GM18909 (cell line): Measurements from ENCODE around the gene SCTR.

Experiments
- ATAC-seq: cut with Tn5 transposase; IDR thresholded peaks from one replicate; pipeline ENCODE4 v1.9.1; 2021; ENCODE audit warnings: mild to moderate bottlenecking; ENCODE audit not compliant: unreplicated experiment, poor library complexity

SCTR gene

GRCh38 chr2:119453972-119454593, 70.2 kb downstream of the SCTR start:
- no peak for ATAC-seq

GRCh38 chr2:119451336-119452050, 72.8 kb downstream of the SCTR start:
- ATAC-seq, result no peak

- ATAC-seq, result no peak
Observed at GRCh38 chr2:119449521-119449920, 74.8 kb downstream of the SCTR start.

DNA sequence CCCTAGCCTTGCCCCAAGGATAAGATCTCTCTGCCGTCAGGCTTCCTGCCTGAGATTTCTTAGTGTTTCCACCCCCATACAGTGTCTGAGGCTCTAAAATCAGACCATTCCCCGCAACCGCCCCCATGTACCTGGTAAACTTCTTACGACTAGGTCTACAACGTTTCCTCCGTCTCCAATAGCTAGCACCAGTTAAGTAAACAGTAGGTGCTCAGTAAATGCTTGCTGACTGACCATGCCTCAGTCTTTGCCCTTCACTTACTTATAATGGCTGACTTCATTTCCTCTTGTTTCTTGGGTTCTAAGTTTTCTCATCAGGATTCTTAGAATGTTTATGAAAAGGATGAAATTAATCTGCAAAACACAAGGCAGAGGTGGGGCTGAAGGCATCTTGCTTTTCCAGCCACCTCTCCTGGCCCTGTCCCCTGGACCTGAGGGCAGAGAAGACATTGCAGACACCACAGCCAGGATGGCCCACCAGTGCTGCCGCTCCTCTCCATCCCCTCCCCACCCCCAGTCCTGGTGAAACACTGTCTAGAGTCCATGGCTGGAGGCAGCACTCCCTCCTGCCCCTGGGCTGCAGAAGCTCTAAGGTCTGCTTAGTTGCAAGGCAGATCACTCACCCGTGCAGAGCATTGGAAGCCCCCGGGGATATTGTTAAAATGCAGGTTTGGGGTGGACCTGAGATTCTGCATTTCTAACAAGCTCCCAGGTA, 75.7 kb downstream of the SCTR start:
- ATAC-seq, result no peak

GRCh38 chr2:119446037-119446436, 78.2 kb downstream of the SCTR start:
- ATAC-seq, result no peak

GRCh38 chr2:119442850-119443249, 81.4 kb downstream of the SCTR start:
- no peak for ATAC-seq

- ATAC-seq, result no peak
Observed at GRCh38 chr2:119442226-119442619, 82.1 kb downstream of the SCTR start.

GRCh38 chr2:119441376-119442225, 82.7 kb downstream of the SCTR start:
- no peak for ATAC-seq

DNA sequence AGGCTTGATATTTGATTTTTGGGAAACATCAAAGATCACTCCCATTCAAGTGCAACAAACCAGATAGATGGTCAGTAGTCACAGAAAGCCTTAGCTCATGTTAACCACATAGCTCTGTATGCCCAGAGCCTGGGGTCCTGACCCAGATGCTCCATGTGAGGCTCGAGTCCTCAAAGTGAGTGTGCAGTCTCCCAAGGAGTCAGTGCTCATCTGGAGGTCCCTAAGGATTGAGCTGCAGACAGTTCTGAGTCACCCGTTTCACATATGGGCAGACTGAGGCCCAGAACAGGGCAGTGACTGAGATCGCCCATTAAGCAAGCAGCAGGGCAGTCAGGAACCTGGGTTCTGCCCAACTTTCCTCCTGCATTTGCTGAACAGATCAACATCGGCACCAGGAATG, 83.4 kb downstream of the SCTR start:
- no peak for ATAC-seq

DNA sequence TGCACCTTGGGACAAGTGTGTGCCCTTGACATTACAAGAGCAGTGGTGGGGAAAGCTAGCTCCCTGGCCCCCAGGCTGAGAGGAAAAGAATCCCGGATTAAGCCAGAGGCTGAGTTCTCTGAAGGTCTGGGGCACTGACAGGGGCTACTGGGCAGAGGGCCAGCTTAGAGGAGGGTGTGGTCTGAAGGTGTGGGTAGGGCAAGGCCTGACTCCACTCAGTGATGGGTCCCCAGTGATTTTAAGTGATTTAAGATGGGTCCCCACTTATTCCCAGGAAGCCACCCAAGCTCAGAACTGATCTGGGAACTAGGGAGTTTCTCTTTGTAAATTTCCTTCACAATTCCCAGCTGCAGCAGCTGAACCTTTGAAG, 83.8 kb downstream of the SCTR start:
- no peak for ATAC-seq

- ATAC-seq, result no peak
Observed at GRCh38 chr2:119439574-119440500, 84.4 kb downstream of the SCTR start.

GRCh38 chr2:119438726-119439284, 85.5 kb downstream of the SCTR start:
- ATAC-seq, result no peak

DNA sequence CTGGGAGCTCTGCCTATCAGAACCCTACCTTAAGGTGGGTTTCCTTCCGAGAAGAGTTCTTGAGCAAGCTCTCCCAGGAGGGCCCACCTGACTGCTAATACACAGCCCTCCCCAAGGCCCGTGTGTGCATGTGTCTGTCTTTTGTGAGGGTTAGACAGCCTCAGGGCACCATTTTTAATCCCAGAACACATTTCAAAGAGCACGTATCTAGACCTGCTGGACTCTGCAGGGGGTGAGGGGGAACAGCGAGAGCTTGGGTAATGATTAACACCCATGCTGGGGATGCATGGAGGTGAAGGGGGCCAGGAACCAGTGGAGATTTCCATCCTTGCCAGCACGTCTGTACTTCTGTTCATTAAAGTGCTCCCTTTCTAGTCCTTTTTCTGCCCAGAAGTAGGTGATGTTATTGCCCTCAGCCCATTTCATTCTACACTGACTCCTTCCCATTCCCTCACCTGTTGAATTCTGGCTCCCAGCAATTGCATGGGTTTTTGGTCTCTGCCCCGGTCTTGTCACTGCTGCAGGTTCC, 86.1 kb downstream of the SCTR start:
- no peak for ATAC-seq

- ATAC-seq, result no peak
Observed at GRCh38 chr2:119436993-119437772, 87.1 kb downstream of the SCTR start.

DNA sequence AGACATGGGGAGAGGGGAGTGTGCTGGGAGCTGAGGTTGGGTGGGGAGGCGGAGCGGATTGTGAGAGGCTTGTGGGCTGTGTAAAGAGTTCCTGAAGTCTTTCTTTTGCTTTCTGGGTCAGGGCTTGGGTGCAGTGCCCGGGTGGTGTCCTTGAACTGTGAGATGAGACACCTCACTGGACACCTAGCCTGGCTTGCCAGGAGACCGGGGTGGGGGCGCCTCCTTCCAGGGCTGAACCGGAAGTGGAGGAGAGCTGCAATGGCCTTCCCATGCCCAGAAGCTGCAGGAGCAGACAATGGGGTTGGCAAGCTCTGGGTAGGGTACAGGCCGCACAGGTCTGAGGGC, 88.4 kb downstream of the SCTR start:
- no peak for ATAC-seq

DNA sequence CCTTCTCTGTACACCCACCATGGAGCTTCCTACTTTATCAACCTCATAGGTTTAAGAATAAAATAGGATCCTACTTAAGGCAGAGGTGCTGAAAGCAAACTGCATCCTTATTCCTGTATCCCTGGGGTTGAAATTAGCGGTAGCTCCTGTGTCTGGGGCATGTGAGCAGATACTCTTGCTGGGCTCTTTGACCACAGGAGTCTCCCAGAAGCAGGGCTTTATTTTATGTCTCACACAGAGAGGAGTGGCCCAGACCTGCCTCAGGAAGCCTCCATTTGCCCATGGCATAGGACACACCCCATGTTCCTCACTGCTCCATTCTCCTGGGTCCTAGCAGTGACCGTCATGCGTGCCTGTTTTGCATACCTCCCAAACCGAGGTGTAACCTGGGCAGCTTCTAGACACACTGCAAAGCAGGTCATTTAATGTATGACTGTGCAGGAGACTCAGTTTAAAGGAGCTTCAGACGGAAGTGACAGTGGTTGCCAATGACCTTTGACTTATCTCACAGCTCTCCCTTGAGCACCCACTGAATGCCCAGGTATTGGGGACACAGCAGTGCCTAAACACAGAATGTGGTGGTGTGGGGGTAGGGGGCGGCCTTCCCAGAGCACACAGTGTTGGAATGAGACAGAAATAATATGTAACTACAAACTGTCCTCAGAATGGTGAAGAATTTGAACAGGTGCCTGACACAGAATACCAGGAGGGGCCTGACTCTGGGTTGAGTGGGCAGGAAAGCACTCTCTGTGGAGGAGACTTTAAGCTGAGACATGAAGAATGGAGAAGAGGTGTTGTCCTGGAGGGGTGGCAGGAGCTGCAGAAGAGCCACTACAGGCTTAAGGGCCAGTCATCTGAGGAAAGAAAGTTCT, 89.0 kb downstream of the SCTR start:
- no peak for ATAC-seq

GRCh38 chr2:119434664-119435063, 89.6 kb downstream of the SCTR start:
- no peak for ATAC-seq
